GM13977 (cell line): Measurements from ENCODE around the gene SCAMP3.

Experiments
- DNase-seq: peaks from one replicate; pipeline ENCODE4 v3.0.0; 2012; ENCODE audit warnings: low spot score
- CTCF ChIP-seq: IDR thresholded peaks from 2 replicates; pipeline ENCODE4 v1.5.1; 2012; ENCODE audit warnings: mild to moderate bottlenecking, control low read depth; ENCODE audit not compliant: insufficient read depth; ENCODE audit errors: extremely low read depth, missing control alignments
- in situ Hi-C: fragments of 300-500 bp; cut with MboI; formaldehyde crosslinking; loops from one replicate; pipeline ENCODE4 v1.12.0; 2022; ENCODE audit warnings: low sequenced_read_pairs, low pct_unique_long_range_greater_than_20kb, mixed read lengths, inconsistent platforms; ENCODE audit not compliant: unreplicated experiment

Gene SCAMP3

GRCh38 chr1:155261852-155262673 lies at the start of gene SCAMP3:
TSS of gene SCAMP3 (minus strand) at chr1:155262360. CDS start at chr1:155262151, 209 bp downstream.
- TF ChIP-seq CTCF = no peak
- in situ Hi-C loops = loop anchor here (25.0 kb wide), 1 partner anchor 325 kb away; no protein-coding TSS in a partner anchor
- peak; percentile 97 for DNase-seq

GRCh38 chr1:155309423-155310021 lies 47.4 kb upstream of the SCAMP3 start:
- TF ChIP-seq CTCF = no peak
- DNase-seq = no peak
- in situ Hi-C loops = no loop called here

GRCh38 chr1:155308493-155309422 lies 46.6 kb upstream of the SCAMP3 start, which contains the start of gene FDPS:
TSS of gene FDPS (plus strand) at chr1:155308866. CDS start at chr1:155309790, 924 bp downstream.
- in situ Hi-C loops = no loop called here
- DNase-seq = peak; percentile 96
- TF ChIP-seq CTCF = no peak

GRCh38 chr1:155307247-155307740 lies 45.1 kb upstream of the SCAMP3 start:
- in situ Hi-C loops = no loop called here
- TF ChIP-seq CTCF = peak; percentile 33
- no peak for DNase-seq

GRCh38 chr1:155305881-155306391 lies 43.8 kb upstream of the SCAMP3 start:
- in situ Hi-C loops = no loop called here
- no peak for DNase-seq
- no peak for TF ChIP-seq CTCF

- TF ChIP-seq CTCF = no peak
- no peak for DNase-seq
- in situ Hi-C loops = no loop called here
Observed at GRCh38 chr1:155304558-155305063, 42.5 kb upstream of the SCAMP3 start.
